HepG2 (cell line): Measurements from ENCODE around the gene PKP4. TPM values are rescaled to one million over a fixed set of nuclear protein-coding genes. Genes with fewer than 3 reads are reported as not detected.

Experiments used
- ADNP ChIP-seq: sonication (generic); formaldehyde crosslinking; IDR thresholded peaks from 2 replicates; pipeline ENCODE4 v1.4.0; 2020; ENCODE audit warnings: missing genetic modification reagents
- MYNN ChIP-seq: sonication (generic); formaldehyde crosslinking; IDR thresholded peaks from 2 replicates; pipeline ENCODE4 v1.4.0; 2020; ENCODE audit warnings: mild to moderate bottlenecking, low read depth, missing genetic modification reagents
- PHF5A ChIP-seq: IDR thresholded peaks from one replicate; pipeline ENCODE4 v1.6.1; 2018; ENCODE audit warnings: low read depth, missing genetic modification reagents; ENCODE audit not compliant: unreplicated experiment
- RXRA ChIP-seq: sonication (generic); formaldehyde crosslinking; IDR thresholded peaks from 2 replicates; pipeline ENCODE4 v1.5.1; 2020; ENCODE audit warnings: missing genetic modification reagents
- SRSF1 ChIP-seq: fragments of 200-400 bp; formaldehyde crosslinking; optimal IDR thresholded peaks from 2 replicates; pipeline ENCODE3; 2017; ENCODE audit warnings: mild to moderate bottlenecking, low read depth, low read length, moderate library complexity
- ZNF136 ChIP-seq: sonication (generic); formaldehyde crosslinking; IDR thresholded peaks from 2 replicates; pipeline ENCODE4 v1.8.1; 2022; ENCODE audit warnings: low read depth, mild to moderate bottlenecking, moderate library complexity, missing genetic modification reagents
- ZNF232 ChIP-seq: sonication (generic); formaldehyde crosslinking; IDR thresholded peaks from 2 replicates; pipeline ENCODE4 v1.4.0; 2020; ENCODE audit warnings: missing genetic modification reagents, borderline replicate concordance
- ZNF691 ChIP-seq: sonication (generic); formaldehyde crosslinking; IDR thresholded peaks from 2 replicates; pipeline ENCODE4 v1.4.0; 2020; ENCODE audit warnings: missing genetic modification reagents, low read depth, mild to moderate bottlenecking, borderline replicate concordance
- ZNF749 ChIP-seq: sonication (generic); formaldehyde crosslinking; IDR thresholded peaks from 2 replicates; pipeline ENCODE4 v1.8.0; 2022; ENCODE audit warnings: mild to moderate bottlenecking, missing genetic modification reagents, moderate library complexity, borderline replicate concordance
- polyA plus RNA-seq, 8 experiments: library from polyadenylated mRNA; depleted of rRNA in 3 of 8; stranded (reverse) in 7 of 8; unstranded in 1 of 8; fragments of >200 nt; fragmentation: Illumina TruSeq in 4 of 8; extraction: Trizol in 4 of 8; gene quantifications; 2 replicates each; pipeline versions ENCODE4 v1.2.1 to v1.2.3, GENCODE V29; 2011 to 2016; ENCODE audit warnings: low read depth in 4 of 8, missing spikeins in 1 of 8, mixed read lengths in 1 of 8; ENCODE audit not compliant: insufficient read depth in 1 of 8
- total RNA-seq, 5 experiments: library from RNA; depleted of rRNA; stranded (reverse); fragments of >200 nt; fragmentation: Illumina TruSeq; extraction: Trizol; gene quantifications; 2 replicates each; pipeline ENCODE4 v1.2.3, GENCODE V29; 2016; ENCODE audit warnings: low read depth in 1 of 5
- TF ChIP-seq, protein P1 (sequence below), 2 experiments: fragments of 450-650 bp in 1 of 2; sonication (generic) in 1 of 2; formaldehyde crosslinking in 1 of 2; IDR thresholded peaks; 2 replicates each; pipeline versions ENCODE4 v1.6.1 to v1.8.0; 2016 to 2022; ENCODE audit warnings: antibody characterized with exemption in 1 of 2, mild to moderate bottlenecking in 1 of 2, missing genetic modification reagents in 1 of 2
- TF ChIP-seq, protein P2 (sequence below): sonication (generic); formaldehyde crosslinking; IDR thresholded peaks from 2 replicates; pipeline ENCODE4 v1.4.0; 2020; ENCODE audit warnings: missing genetic modification reagents, mild to moderate bottlenecking, borderline replicate concordance

The PKP4 gene
- total and polyA plus RNA-seq, 2 of the 13 experiments (the other 11 are each of a cell fraction or from before 2014, with no cell fraction given) = 80.9 to 90.5 TPM

GRCh38 chr2:158723921-158724802 lies 267.4 kb downstream of the PKP4 start (continued):
- TF ChIP-seq, protein P1, sequence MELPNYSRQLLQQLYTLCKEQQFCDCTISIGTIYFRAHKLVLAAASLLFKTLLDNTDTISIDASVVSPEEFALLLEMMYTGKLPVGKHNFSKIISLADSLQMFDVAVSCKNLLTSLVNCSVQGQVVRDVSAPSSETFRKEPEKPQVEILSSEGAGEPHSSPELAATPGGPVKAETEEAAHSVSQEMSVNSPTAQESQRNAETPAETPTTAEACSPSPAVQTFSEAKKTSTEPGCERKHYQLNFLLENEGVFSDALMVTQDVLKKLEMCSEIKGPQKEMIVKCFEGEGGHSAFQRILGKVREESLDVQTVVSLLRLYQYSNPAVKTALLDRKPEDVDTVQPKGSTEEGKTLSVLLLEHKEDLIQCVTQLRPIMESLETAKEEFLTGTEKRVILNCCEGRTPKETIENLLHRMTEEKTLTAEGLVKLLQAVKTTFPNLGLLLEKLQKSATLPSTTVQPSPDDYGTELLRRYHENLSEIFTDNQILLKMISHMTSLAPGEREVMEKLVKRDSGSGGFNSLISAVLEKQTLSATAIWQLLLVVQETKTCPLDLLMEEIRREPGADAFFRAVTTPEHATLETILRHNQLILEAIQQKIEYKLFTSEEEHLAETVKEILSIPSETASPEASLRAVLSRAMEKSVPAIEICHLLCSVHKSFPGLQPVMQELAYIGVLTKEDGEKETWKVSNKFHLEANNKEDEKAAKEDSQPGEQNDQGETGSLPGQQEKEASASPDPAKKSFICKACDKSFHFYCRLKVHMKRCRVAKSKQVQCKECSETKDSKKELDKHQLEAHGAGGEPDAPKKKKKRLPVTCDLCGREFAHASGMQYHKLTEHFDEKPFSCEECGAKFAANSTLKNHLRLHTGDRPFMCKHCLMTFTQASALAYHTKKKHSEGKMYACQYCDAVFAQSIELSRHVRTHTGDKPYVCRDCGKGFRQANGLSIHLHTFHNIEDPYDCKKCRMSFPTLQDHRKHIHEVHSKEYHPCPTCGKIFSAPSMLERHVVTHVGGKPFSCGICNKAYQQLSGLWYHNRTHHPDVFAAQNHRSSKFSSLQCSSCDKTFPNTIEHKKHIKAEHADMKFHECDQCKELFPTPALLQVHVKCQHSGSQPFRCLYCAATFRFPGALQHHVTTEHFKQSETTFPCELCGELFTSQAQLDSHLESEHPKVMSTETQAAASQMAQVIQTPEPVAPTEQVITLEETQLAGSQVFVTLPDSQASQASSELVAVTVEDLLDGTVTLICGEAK (IDR thresholded peaks at IDR 0.05) = no peak
- TF ChIP-seq, protein P1 (CRISPR knock-in tag; IDR thresholded peaks at IDR 0.05) = no peak
- TF ChIP-seq ZNF691 (CRISPR knock-in tag) = no peak
- peak; percentile 54; the same call in 1 of the 2 replicates for TF ChIP-seq ZNF232
- no peak for TF ChIP-seq ZNF136 (CRISPR knock-in tag)
- no peak for TF ChIP-seq SRSF1
- no peak; the same call in 1 of the 2 replicates for TF ChIP-seq RXRA
- TF ChIP-seq MYNN = 0 out of 2 replicates have a peak, but pooled peaks have one; percentile 46
- TF ChIP-seq ADNP (CRISPR knock-in tag) = no peak
- TF ChIP-seq, protein P2, sequence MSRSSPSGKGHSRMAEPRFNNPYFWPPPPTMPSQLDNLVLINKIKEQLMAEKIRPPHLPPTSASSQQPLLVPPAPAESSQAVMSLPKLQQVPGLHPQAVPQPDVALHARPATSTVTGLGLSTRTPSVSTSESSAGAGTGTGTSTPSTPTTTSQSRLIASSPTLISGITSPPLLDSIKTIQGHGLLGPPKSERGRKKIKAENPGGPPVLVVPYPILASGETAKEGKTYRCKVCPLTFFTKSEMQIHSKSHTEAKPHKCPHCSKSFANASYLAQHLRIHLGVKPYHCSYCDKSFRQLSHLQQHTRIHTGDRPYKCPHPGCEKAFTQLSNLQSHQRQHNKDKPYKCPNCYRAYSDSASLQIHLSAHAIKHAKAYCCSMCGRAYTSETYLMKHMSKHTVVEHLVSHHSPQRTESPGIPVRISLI = no peak
- no peak for TF ChIP-seq PHF5A (CRISPR knock-in tag)
- TF ChIP-seq ZNF749 (CRISPR knock-in tag) = no peak
